ENCODE results near the gene ARHGAP20.

Gene ARHGAP20

DNA sequence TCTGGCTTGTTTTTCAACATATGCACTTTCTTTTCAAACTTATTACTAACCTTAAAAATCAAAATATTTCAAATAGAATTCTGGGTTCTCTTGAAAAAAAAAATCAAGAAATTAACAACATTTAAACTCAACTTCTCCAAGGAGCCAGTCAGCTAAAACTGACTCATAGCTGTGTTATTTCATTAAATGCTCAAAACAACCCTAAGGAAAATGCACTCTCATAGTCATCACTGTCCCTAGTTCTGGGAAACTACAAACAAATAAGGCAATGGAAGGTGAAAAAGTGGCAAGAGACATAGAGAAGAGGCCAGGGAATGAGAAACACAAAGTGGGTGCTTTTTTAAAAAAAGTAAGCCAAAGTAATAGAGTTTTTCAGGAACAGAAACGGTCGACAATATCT lies 4.1 kb upstream of the ARHGAP20 start:
- H3K27ac ChIP-seq = no peak overlapping the region
- H3K27me3 ChIP-seq = peaks cover 27% of the 10 kb centered on the region
- H3K4me1 ChIP-seq = peaks cover 11% of the 10 kb centered on the region
- no peaks in the 10 kb centered on the region for H4K20me1 ChIP-seq
- no peaks in the 10 kb centered on the region for H3K36me3 ChIP-seq
- H3K4me2 ChIP-seq = no peak overlapping the region
- H3K4me3 ChIP-seq = no peak overlapping the region
- H3K9ac ChIP-seq = no peak overlapping the region
- no peak for TF ChIP-seq Cebpa-rat (IDR thresholded peaks at IDR 0.05)
- H3K9me3 ChIP-seq = 0 out of 2 replicates have a peak, but pooled peaks cover 7% of the 10 kb centered on the region

DNA sequence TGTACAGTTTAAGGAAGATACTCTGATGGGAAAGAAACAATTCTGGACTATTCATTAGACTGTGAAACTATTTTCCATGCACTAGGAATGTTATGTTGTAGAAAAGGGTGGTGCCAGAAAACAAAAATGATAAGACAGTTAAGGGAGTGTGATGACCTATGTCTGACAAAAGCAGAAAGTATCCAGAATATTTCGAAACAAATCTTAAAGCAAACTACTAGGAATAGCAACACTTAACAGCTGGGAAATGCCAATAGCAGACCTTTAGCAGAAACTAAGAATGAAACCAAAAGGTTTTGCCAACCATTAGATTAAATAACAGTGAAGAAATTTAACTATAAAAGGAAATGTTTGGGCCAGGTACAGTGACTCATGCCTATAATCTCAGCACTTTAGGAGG lies 3.3 kb upstream of the ARHGAP20 start:
- no peak overlapping the region for H3K4me3 ChIP-seq
- H3K27me3 ChIP-seq = peaks cover 36% of the 10 kb centered on the region
- H4K20me1 ChIP-seq = no peaks in the 10 kb centered on the region
- H3K4me2 ChIP-seq = no peak overlapping the region
- no peak for TF ChIP-seq Cebpa-rat (IDR thresholded peaks at IDR 0.05)
- H3K4me1 ChIP-seq = peaks cover 19% of the 10 kb centered on the region
- no peak overlapping the region for H3K27ac ChIP-seq
- 0 out of 2 replicates have a peak, but pooled peaks cover 7% of the 10 kb centered on the region for H3K9me3 ChIP-seq
- no peak overlapping the region for H3K9ac ChIP-seq
- no peaks in the 10 kb centered on the region for H3K36me3 ChIP-seq

DNA sequence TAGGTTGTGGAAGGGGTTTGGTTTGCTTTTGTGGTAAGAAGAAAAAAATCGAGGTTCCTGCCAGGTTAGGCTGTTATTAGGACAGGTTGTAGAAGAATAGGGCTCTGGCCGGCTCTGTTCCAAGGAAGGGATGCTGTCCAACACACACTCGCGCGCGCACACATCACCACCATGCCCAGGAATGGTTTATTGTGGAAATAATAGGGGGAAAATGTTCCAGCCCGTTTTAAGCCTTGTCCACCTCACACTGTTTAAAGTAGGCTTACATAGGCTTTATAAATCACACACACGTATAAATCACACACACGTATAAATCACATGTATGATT lies 1.2 kb upstream of the ARHGAP20 start:
- Histone ChIP-seq H4K20me1 (no peaks in the 10 kb centered on the region), H3K27me3 (peaks cover 52% of the 10 kb centered on the region), H3K9me3 (0 out of 2 replicates have a peak, but pooled peaks cover 7% of the 10 kb centered on the region), H3K36me3 (no peaks in the 10 kb centered on the region), H3K9ac (no peak overlapping the region), H3K4me3 (no peak overlapping the region), H3K4me2 (peak overlapping the region; percentile 98), H3K27ac (no peak overlapping the region), H3K4me1 (peaks cover 21% of the 10 kb centered on the region)
- TF ChIP-seq Cebpa-rat (IDR thresholded peaks at IDR 0.05) = no peak

DNA sequence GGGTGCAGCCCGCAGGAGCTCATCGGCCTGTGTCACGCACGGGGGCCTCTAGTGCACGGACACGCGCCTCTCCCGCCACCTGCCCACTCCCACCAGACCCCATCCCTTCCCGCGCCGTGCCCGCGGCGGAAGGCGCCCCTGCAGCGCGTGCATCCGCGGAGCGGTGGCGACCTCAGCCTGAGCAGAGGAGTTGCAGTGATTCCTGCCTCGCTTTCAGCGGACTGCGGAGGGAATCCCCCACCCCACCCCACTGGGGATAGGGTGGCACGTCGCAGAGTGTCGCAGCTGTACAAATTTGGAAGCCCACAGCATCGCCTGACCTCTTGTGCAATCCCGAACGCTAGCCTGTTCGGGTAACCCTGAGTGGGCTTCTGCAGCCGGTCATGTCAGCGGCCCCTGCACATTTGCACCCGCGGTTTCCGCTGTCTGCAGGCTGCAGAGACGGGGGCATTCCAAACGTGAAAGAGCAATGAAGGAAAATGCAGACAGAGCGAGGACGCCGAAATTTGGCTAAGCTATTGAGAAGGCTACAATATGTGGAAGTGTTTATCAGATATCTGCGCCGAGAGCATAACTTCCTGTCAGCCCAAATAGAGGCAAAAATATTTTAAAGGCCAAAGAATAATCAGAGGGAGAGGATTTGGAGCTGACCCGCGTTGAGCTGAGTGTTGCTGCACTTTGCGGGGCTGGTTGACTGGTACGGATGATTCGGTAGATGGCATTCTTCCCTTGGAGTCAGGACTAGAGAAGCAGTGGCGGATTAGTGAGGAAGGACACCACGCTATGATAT lies 617 bp upstream of the ARHGAP20 start:
- Histone ChIP-seq H3K36me3 (no peaks in the 10 kb centered on the region), H3K27me3 (peaks cover 52% of the 10 kb centered on the region), H3K9me3 (0 out of 2 replicates have a peak, but pooled peaks cover 2% of the 10 kb centered on the region), H4K20me1 (no peaks in the 10 kb centered on the region), H3K4me2 (peak overlapping the region; percentile 98), H3K4me3 (peak overlapping the region; percentile 73), H3K9ac (peak overlapping the region; percentile 39; the same call in 1 of the 2 replicates), H3K4me1 (peaks cover 21% of the 10 kb centered on the region), H3K27ac (no peak overlapping the region)
- no peak for TF ChIP-seq Cebpa-rat (IDR thresholded peaks at IDR 0.05)

DNA sequence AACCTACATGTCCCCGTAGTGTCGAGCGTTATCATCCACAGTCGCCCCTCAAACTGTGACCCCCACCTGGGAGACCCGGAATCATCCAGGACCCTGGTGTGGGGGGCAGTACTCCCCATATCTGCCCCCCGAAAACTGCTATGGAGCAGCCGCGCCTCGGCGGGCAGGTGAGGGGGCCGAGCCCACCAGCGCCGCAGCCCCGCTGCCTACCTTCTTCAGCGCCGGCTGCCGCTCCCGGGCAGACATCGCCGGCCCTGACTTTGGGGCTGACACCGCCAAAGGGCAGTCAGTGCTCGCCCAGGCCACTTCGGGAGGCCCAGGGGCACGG lies 825 bp downstream of the ARHGAP20 start:
- no peak for TF ChIP-seq Cebpa-rat (IDR thresholded peaks at IDR 0.05)
- H4K20me1 ChIP-seq = no peaks in the 10 kb centered on the region
- no peaks in the 10 kb centered on the region for H3K36me3 ChIP-seq
- H3K27me3 ChIP-seq = peaks cover 52% of the 10 kb centered on the region
- H3K4me3 ChIP-seq = peak overlapping the region; percentile 73
- no peak overlapping the region; the same call in 1 of the 2 replicates for H3K27ac ChIP-seq
- peak overlapping the region; percentile 98 for H3K4me2 ChIP-seq
- no peaks in the 10 kb centered on the region for H3K9me3 ChIP-seq
- peak overlapping the region; percentile 59; the same call in 1 of the 2 replicates for H3K9ac ChIP-seq
- H3K4me1 ChIP-seq = peaks cover 21% of the 10 kb centered on the region

DNA sequence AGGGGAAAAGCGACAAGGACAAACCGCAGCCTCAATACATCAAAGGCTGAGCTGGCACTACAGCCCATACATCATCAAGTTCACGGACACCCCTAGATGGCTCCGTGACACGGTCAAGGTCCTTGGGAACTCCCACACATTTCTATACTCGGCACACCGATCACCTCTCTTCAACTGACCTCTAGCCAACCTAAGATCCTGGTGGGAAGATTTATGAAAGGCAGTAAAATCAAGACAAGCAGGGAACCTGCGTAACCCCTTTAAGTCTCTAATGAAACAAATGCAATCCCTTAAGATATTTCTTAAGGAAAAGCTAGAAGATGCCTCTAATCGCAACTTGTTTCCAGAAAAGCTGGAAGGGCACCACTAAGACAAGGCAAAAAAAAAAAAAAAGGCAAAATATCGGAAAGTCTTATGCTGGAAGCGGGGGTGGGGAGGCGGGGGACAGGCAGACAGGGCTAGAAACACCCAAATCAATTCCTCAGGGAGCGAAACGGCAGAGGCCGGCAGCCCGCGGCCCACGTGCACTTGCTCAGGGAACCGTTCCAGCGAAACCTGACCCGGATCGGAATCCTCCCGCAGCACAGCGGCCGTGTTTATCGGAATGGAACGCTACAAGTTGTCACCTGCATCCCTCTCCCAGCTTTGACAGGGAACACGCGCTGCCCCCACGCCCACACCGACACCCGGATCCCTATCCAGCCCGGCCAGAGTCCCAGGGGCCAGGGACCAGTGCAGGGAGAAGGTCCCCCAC lies 1.4 kb downstream of the ARHGAP20 start:
- Histone ChIP-seq H3K27ac (no peak overlapping the region), H3K4me2 (peak overlapping the region; percentile 98), H3K27me3 (peaks cover 52% of the 10 kb centered on the region), H3K9me3 (no peaks in the 10 kb centered on the region), H3K4me3 (peak overlapping the region; percentile 73), H3K4me1 (peaks cover 21% of the 10 kb centered on the region), H3K9ac (no peak overlapping the region), H4K20me1 (no peaks in the 10 kb centered on the region), H3K36me3 (no peaks in the 10 kb centered on the region)
- no peak for TF ChIP-seq Cebpa-rat (IDR thresholded peaks at IDR 0.05)

DNA sequence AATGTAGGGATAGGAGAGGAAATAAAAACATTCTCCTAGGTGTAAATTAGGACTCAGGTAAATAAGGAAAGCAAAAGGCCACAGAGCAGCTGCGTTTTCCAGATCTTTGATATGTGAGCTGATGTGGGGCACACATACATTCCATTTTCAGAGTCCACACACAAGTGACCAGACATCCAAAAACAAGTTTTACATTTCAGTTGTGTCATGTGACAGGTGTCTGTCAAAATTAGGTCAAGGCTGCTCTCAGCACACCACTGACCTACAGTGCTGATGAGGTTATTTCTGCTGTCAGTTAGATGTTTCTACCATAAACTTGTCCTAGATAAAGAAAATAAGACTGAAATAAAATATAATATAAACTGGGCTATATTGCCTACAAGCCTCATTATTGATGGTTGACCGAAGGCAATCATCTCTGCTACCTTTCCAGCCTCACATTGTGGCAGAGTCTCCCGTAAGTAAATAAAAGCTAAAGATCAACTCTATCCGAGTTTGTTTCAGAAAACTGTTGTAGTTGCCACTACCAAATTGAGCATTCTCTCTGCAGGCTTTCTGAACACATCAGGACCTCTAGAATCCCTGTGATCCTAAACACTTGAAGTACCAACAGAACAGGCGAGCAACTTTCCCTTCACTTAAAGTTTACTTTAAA lies 7.9 kb downstream of the ARHGAP20 start:
- no peak overlapping the region for H3K4me3 ChIP-seq
- no peak overlapping the region for H3K9ac ChIP-seq
- H4K20me1 ChIP-seq = no peaks in the 10 kb centered on the region
- no peaks in the 10 kb centered on the region for H3K9me3 ChIP-seq
- peaks cover 5% of the 10 kb centered on the region; the same call in 1 of the 2 replicates for H3K27me3 ChIP-seq
- H3K4me2 ChIP-seq = no peak overlapping the region
- TF ChIP-seq Cebpa-rat (IDR thresholded peaks at IDR 0.05) = no peak
- H3K4me1 ChIP-seq = no peaks in the 10 kb centered on the region
- no peak overlapping the region for H3K27ac ChIP-seq
- H3K36me3 ChIP-seq = no peaks in the 10 kb centered on the region

DNA sequence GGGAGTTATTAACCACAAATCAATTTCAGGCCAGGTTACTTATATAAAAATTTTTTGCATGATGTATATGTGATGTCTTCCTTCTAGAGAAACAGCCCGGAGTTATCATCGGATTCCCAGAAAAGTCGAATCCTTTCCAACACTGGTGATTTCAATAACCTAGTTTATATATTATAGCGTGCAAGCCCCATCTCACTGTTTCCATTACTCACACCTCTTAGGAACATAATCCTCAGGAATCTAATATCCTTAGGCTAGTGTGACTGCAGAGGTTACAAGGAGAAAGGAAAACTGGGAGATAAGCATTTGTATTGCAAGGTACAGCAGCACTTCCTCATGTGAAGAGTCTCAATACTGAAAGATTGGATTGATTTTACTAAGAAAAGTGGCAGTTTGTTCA lies 20.3 kb downstream of the ARHGAP20 start:
- Histone ChIP-seq H3K9ac (no peak overlapping the region), H3K27me3 (no peaks in the 10 kb centered on the region), H4K20me1 (no peaks in the 10 kb centered on the region), H3K4me2 (no peak overlapping the region), H3K4me3 (no peak overlapping the region), H3K36me3 (no peaks in the 10 kb centered on the region), H3K4me1 (no peaks in the 10 kb centered on the region), H3K9me3 (no peaks in the 10 kb centered on the region), H3K27ac (no peak overlapping the region)
- TF ChIP-seq Cebpa-rat (IDR thresholded peaks at IDR 0.05) = no peak

DNA sequence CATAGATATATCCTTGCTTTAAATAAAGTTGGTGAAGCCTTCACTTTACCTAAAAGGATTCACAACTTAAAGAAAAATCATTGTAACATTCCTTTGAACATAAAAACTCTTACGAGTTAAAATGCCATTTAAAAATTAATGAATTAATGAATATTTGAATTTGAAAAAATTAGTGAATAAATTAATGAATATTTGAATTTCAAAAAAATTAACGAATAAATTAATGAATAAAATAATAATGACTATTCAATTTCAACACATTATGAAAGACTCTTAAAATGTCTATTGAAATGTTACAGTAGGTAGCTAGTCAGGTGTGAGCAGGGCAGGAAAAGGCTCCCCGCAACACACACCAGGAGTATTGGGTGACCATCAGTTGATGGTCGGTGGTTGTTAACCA lies 22.9 kb downstream of the ARHGAP20 start:
- Histone ChIP-seq H3K27me3 (no peaks in the 10 kb centered on the region), H3K36me3 (no peaks in the 10 kb centered on the region), H3K27ac (no peak overlapping the region), H3K4me3 (no peak overlapping the region), H3K9me3 (no peaks in the 10 kb centered on the region), H3K9ac (no peak overlapping the region), H4K20me1 (no peaks in the 10 kb centered on the region), H3K4me1 (no peaks in the 10 kb centered on the region), H3K4me2 (no peak overlapping the region)
- no peak for TF ChIP-seq Cebpa-rat (IDR thresholded peaks at IDR 0.05)

All from BLaER1 (cell line).